Measurements from ENCODE around the gene NCAPG2. TPM values are rescaled to one million over a fixed set of nuclear protein-coding genes. Genes with fewer than 3 reads are reported as not detected.

NCAPG2 gene
- total RNA-seq, 1 experiment from 2014 or later = 99.5 TPM

- ChIA-PET POLR2A (ENCODE audit: unreplicated experiment) (interaction anchor here (0.6 to 0.7 kb wide), 2 partner anchors 35 to 166 kb away, joined by 3 to 5 read pairs; partner anchors contain the start of gene NCAPG2), CTCF (interaction anchor here (0.6 to 0.9 kb wide), 3 partner anchors 43 to 236 kb away, joined by 3 to 4 read pairs (median 3); no protein-coding TSS in a partner anchor)
- TF ChIP-seq EZH2 (IDR thresholded peaks at IDR 0.05; ENCODE audit: low read depth) (no peak), CTCF (conservative IDR thresholded peaks at IDR 0.05) (0 out of 2 replicates have a peak, but pooled peaks have one; percentile 12)
- BruUV-seq (replicated peaks) = no TSS peak
- intact Hi-C loops (cut with micrococcal nuclease; ENCODE audit: unreplicated experiment) = loop anchor here (1.0 to 2.0 kb wide), 3 partner anchors 36 to 237 kb away; partner anchors contain the start of gene NCAPG2
- Histone ChIP-seq H3K4me1 (replicated peaks; ENCODE audit: insufficient read depth) (peaks cover 41% of the 10 kb centered on the region), H3K79me2 (ENCODE audit: low read depth) (peaks cover 5% of the 10 kb centered on the region; the same call in 1 of the 2 replicates), H3K4me3 (peak overlapping the region; percentile 8; the same call in 1 of the 2 replicates), H3F3A (ENCODE audit: insufficient read depth, low read depth) (peaks cover 52% of the 10 kb centered on the region), H3K27ac (peak overlapping the region; percentile 84), H3K36me3 (ENCODE audit: low read depth) (peaks cover 49% of the 10 kb centered on the region), H3K4me2 (peak overlapping the region; percentile 66), H3K9me3 (ENCODE audit: insufficient read depth, low read depth) (no peaks in the 10 kb centered on the region), H3K9me2 (ENCODE audit: insufficient read depth) (no peaks in the 10 kb centered on the region), H4K20me1 (ENCODE audit: insufficient read depth) (no peaks in the 10 kb centered on the region), H3K27me3 (ENCODE audit: insufficient read depth, low read depth) (no peaks in the 10 kb centered on the region), H2AFZ (no peak overlapping the region)
- peak; percentile 81 to 96 for DNase-seq
Observed at GRCh38 chr7:158740013-158740656, 35.5 kb upstream of the NCAPG2 start.

- no peaks in the 10 kb centered on the region for H3K9me2 ChIP-seq (ENCODE audit: insufficient read depth)
- peak in 1 of 2 experiments; percentile 26 for DNase-seq
- H3K4me3 ChIP-seq = no peak overlapping the region
- H3K79me2 ChIP-seq (ENCODE audit: low read depth) = peaks cover 5% of the 10 kb centered on the region; the same call in 1 of the 2 replicates
- H3K27me3 ChIP-seq (ENCODE audit: insufficient read depth, low read depth) = no peaks in the 10 kb centered on the region
- peaks cover 62% of the 10 kb centered on the region for H3F3A ChIP-seq (ENCODE audit: insufficient read depth, low read depth)
- no peak overlapping the region for H3K4me2 ChIP-seq
- ChIA-PET CTCF (no interaction called here), POLR2A (ENCODE audit: unreplicated experiment) (no interaction called here)
- H3K36me3 ChIP-seq (ENCODE audit: low read depth) = peaks cover 48% of the 10 kb centered on the region
- H3K9me3 ChIP-seq (ENCODE audit: insufficient read depth, low read depth) = no peaks in the 10 kb centered on the region
- no peaks in the 10 kb centered on the region for H4K20me1 ChIP-seq (ENCODE audit: insufficient read depth)
- no TSS peak for BruUV-seq (replicated peaks)
- peaks cover 41% of the 10 kb centered on the region for H3K4me1 ChIP-seq (replicated peaks; ENCODE audit: insufficient read depth)
- no peak for TF ChIP-seq CTCF (conservative IDR thresholded peaks at IDR 0.05)
- intact Hi-C loops (cut with micrococcal nuclease; ENCODE audit: unreplicated experiment) = no loop called here
- H3K27ac ChIP-seq = peak overlapping the region; percentile 84; the same call in 1 of the 2 replicates
- H2AFZ ChIP-seq = no peak overlapping the region
Observed at GRCh38 chr7:158738841-158739240, 34.2 kb upstream of the NCAPG2 start.

- Histone ChIP-seq H3F3A (ENCODE audit: insufficient read depth, low read depth) (peaks cover 67% of the 10 kb centered on the region), H3K4me2 (no peak overlapping the region), H3K4me1 (replicated peaks; ENCODE audit: insufficient read depth) (peaks cover 36% of the 10 kb centered on the region), H4K20me1 (ENCODE audit: insufficient read depth) (no peaks in the 10 kb centered on the region), H3K9me2 (ENCODE audit: insufficient read depth) (no peaks in the 10 kb centered on the region), H3K4me3 (no peak overlapping the region), H3K27me3 (ENCODE audit: insufficient read depth, low read depth) (no peaks in the 10 kb centered on the region), H3K36me3 (ENCODE audit: low read depth) (peaks cover 52% of the 10 kb centered on the region), H3K9me3 (ENCODE audit: insufficient read depth, low read depth) (no peaks in the 10 kb centered on the region), H3K27ac (no peak overlapping the region), H3K79me2 (ENCODE audit: low read depth) (peaks cover 5% of the 10 kb centered on the region; the same call in 1 of the 2 replicates), H2AFZ (no peak overlapping the region)
- no peak for TF ChIP-seq EZH2 (IDR thresholded peaks at IDR 0.05; ENCODE audit: low read depth)
- TF ChIP-seq CTCF (conservative IDR thresholded peaks at IDR 0.05) = no peak
- peak in 1 of 2 experiments; percentile 12 for DNase-seq
- intact Hi-C loops (cut with micrococcal nuclease; ENCODE audit: unreplicated experiment) = no loop called here
- ChIA-PET POLR2A (ENCODE audit: unreplicated experiment) (no interaction called here), CTCF (no interaction called here)
- BruUV-seq (replicated peaks) = no TSS peak
Observed at GRCh38 chr7:158737064-158737695, 32.6 kb upstream of the NCAPG2 start.
